ENCODE results near the gene GALK2. TPM values are rescaled to one million over a fixed set of nuclear protein-coding genes. Genes with fewer than 3 reads are reported as not detected.
"Not testable (repeated sequence)": the region's sequence is repeated elsewhere in the genome, so short reads cannot be mapped to it uniquely, and the experiment has no call there.

The GALK2 gene
- total and polyA plus RNA-seq, 5 experiments from 2014 or later: 18.8 to 27.9 (median 21.5) TPM

GRCh38 chr15:49235446-49236124 is 65.5 kb downstream of the GALK2 start:
- Mint-ChIP-seq H3K36me3 (peaks cover 19 to 37% (median 37%) of the 10 kb centered on the region in 3 donors), H3K9me3 (peaks cover 0 to 2% (median 0%) of the 10 kb centered on the region in 9 donors)
- POLR2A ChIA-PET: no interaction called here

GRCh38 chr15:49236869-49237268 is 66.8 kb downstream of the GALK2 start:
- Mint-ChIP-seq H3K27ac (peak overlapping the region in 1 of 10 donors; percentile 14), H3K4me3 (no peak overlapping the region), H3K36me3 (peaks cover 12 to 27% (median 26%) of the 10 kb centered on the region in 3 donors), H3K9me3 (no peaks in the 10 kb centered on the region), H3K4me1 (peaks cover 6 to 17% (median 9%) of the 10 kb centered on the region in 4 donors), H3K27me3 (no peaks in the 10 kb centered on the region)
- DNase-seq (no peak), ATAC-seq (no peak)
- POLR2A ChIA-PET: no interaction called here

More at GRCh38 chr15:49235446-49236124, 65.5 kb downstream of the GALK2 start:
- ATAC-seq (peak; percentile 47 to 53), DNase-seq (peak in 9 of 10 donors; percentile 3 to 66 (median 36))
- H3K27me3 Mint-ChIP-seq: no peaks in the 10 kb centered on the region
- no peak overlapping the region for H3K4me3 Mint-ChIP-seq
- H3K27ac Mint-ChIP-seq: peak overlapping the region in 6 of 10 donors; percentile 19 to 69 (median 50)
- H3K4me1 Mint-ChIP-seq: peaks cover 6 to 17% (median 10%) of the 10 kb centered on the region in 4 donors

- no peak overlapping the region for H3K27ac Mint-ChIP-seq
- POLR2A ChIA-PET: no interaction called here
- peaks cover 4 to 18% (median 16%) of the 10 kb centered on the region in 3 donors for H3K36me3 Mint-ChIP-seq
- no peak for ATAC-seq
- peaks cover 6 to 17% (median 9%) of the 10 kb centered on the region in 4 donors for H3K4me1 Mint-ChIP-seq
- H3K27me3 Mint-ChIP-seq: no peaks in the 10 kb centered on the region
- H3K4me3 Mint-ChIP-seq: no peak overlapping the region
- DNase-seq: no peak
- no peaks in the 10 kb centered on the region for H3K9me3 Mint-ChIP-seq
Observed at GRCh38 chr15:49238342-49238741, 68.3 kb downstream of the GALK2 start.

- POLR2A ChIA-PET: no interaction called here
- DNase-seq: no peak
- Mint-ChIP-seq H3K36me3 (peaks cover under 1 to 14% (median 11%) of the 10 kb centered on the region in 3 donors), H3K4me1 (peaks cover 6 to 15% (median 9%) of the 10 kb centered on the region in 4 donors), H3K27me3 (no peaks in the 10 kb centered on the region), H3K9me3 (no peaks in the 10 kb centered on the region), H3K27ac (no peak overlapping the region), H3K4me3 (no peak overlapping the region)
- no peak for ATAC-seq
Observed at GRCh38 chr15:49239105-49239504, 69.1 kb downstream of the GALK2 start.

- POLR2A ChIA-PET: no interaction called here
- Mint-ChIP-seq H3K4me3 (no peak overlapping the region), H3K27me3 (no peaks in the 10 kb centered on the region)
Observed at GRCh38 chr15:49242820-49243219, 72.8 kb downstream of the GALK2 start.

DNA sequence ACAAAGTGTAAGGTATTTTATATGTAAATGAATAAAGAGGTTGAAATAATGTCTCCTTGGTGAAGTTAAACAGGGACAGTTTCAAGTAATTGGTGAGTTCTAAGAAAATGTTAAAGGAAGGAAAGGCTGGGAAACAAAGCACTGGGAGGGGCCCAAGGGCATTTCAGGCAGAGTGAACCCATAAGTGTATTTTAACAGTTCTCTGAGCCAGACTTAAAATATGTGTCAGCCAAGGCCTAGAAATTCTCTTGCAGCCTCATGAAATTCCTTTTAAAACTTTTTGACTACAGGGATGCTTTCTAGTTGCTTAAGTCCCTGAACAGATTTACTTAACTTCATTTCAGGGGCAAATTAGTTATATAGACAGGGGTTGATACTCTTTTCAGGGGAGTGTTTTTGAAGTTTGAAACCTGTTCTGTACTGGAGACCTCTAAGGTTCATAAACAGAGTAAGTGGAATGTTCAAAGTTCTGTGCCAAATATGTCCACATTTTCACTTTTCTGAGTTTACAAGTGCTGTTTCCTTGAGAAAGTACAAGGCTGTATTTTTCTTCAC is 77.6 kb downstream of the GALK2 start:
- peaks cover 0 to 2% (median 0%) of the 10 kb centered on the region in 4 donors for H3K4me1 Mint-ChIP-seq
- POLR2A ChIA-PET: no interaction called here
- no peaks in the 10 kb centered on the region for H3K27me3 Mint-ChIP-seq
- no peak overlapping the region for H3K27ac Mint-ChIP-seq
- peaks cover 57 to 67% (median 63%) of the 10 kb centered on the region in 3 donors for H3K36me3 Mint-ChIP-seq
- no peak for DNase-seq
- peaks cover 0 to 28% (median 12%) of the 10 kb centered on the region in 9 donors for H3K9me3 Mint-ChIP-seq
- H3K4me3 Mint-ChIP-seq: no peak overlapping the region
- ATAC-seq: no peak

More at GRCh38 chr15:49242820-49243219, 72.8 kb downstream of the GALK2 start:
- Mint-ChIP-seq H3K27ac (no peak overlapping the region), H3K36me3 (peaks cover 33 to 41% (median 35%) of the 10 kb centered on the region in 3 donors), H3K4me1 (peaks cover 0 to 2% (median 0%) of the 10 kb centered on the region in 4 donors), H3K9me3 (peaks cover 0 to 7% (median 0%) of the 10 kb centered on the region in 9 donors)
- no peak for DNase-seq
- ATAC-seq: no peak

GRCh38 chr15:49248291-49248690 is 78.2 kb downstream of the GALK2 start:
- DNase-seq (no peak), ATAC-seq (no peak)
- H3K4me1 Mint-ChIP-seq: peaks cover 0 to 2% (median 0%) of the 10 kb centered on the region in 4 donors
- peaks cover 0 to 28% (median 12%) of the 10 kb centered on the region in 9 donors for H3K9me3 Mint-ChIP-seq
- no peak overlapping the region for H3K27ac Mint-ChIP-seq
- no peak overlapping the region for H3K4me3 Mint-ChIP-seq
- H3K27me3 Mint-ChIP-seq: no peaks in the 10 kb centered on the region
- peaks cover 61 to 68% (median 67%) of the 10 kb centered on the region in 3 donors for H3K36me3 Mint-ChIP-seq
- POLR2A ChIA-PET: no interaction called here

GRCh38 chr15:49255966-49256759 is 86.1 kb downstream of the GALK2 start:
- no peaks in the 10 kb centered on the region for H3K4me1 Mint-ChIP-seq
- H3K27ac Mint-ChIP-seq: no peak overlapping the region
- ATAC-seq: no peak
- H3K9me3 Mint-ChIP-seq: peaks cover 0 to 23% (median 6%) of the 10 kb centered on the region in 9 donors
- POLR2A ChIA-PET: no interaction called here
- DNase-seq: no peak
- no peak overlapping the region for H3K4me3 Mint-ChIP-seq
- peaks cover 18 to 35% (median 20%) of the 10 kb centered on the region in 3 donors for H3K36me3 Mint-ChIP-seq
- no peaks in the 10 kb centered on the region for H3K27me3 Mint-ChIP-seq

GRCh38 chr15:49265117-49265516 is 95.1 kb downstream of the GALK2 start:
- H3K4me1 Mint-ChIP-seq, H3K27ac Mint-ChIP-seq, ATAC-seq, H3K9me3 Mint-ChIP-seq, H3K4me3 Mint-ChIP-seq, DNase-seq, H3K27me3 Mint-ChIP-seq, POLR2A ChIA-PET: not testable (repeated sequence)
- peaks cover 0 to 28% (median 27%) of the 10 kb centered on the region in 3 donors for H3K36me3 Mint-ChIP-seq

GRCh38 chr15:49265911-49266310 is 95.9 kb downstream of the GALK2 start:
- Mint-ChIP-seq H3K9me3 (peaks cover 0 to 7% (median 0%) of the 10 kb centered on the region in 9 donors), H3K36me3 (peaks cover 0 to 34% (median 30%) of the 10 kb centered on the region in 3 donors), H3K4me1 (peaks cover 0 to 5% (median 3%) of the 10 kb centered on the region in 4 donors), H3K4me3 (no peak overlapping the region), H3K27me3 (no peaks in the 10 kb centered on the region), H3K27ac (no peak overlapping the region)
- POLR2A ChIA-PET: no interaction called here
- ATAC-seq (no peak), DNase-seq (no peak)

DNA sequence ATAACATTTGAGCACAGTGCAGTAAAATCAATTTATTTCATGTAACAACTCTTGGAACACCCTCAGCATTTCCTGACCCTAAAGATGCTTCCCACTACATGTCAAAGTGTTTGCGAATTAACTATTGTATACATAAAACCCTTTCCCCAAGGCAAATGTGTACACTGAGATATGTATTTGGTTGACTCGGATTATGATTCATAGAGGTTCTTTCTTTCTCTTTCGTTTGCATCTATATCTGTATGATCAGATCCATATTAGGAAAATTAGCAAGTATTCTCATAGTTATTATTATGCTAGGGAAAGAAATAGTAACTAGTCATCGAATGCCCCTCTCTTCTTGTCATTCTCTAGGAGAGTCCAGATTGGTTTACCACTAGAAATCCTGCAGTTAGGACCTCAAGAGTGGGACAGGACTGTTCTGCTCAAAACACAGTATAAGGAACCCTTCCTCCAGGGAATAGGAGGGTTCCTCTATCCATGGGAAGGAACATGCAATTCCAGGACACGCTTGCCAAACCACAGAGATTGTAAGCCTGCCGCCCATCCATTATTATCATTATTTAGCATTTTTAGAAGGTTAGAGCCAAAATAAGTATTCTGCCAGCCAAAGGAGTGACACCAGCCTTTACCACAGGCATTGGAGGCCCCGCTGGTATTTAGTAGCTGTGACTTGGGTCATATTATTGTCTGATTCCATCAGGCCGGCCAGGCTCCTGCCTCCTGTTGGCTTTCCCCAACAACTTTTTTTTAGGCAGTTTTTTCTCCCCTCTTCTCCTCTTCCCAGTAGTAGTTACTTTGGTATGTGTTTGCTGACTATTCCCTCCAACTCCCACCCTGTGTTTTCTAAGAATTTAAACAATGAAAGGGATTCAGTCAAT is 100.7 kb downstream of the GALK2 start:
- DNase-seq: no peak
- ATAC-seq: no peak
- H3K4me1 Mint-ChIP-seq: peaks cover 0 to 5% (median 3%) of the 10 kb centered on the region in 4 donors
- H3K36me3 Mint-ChIP-seq: peaks cover 0 to 47% (median 24%) of the 10 kb centered on the region in 3 donors
- POLR2A ChIA-PET: no interaction called here
- no peak overlapping the region for H3K4me3 Mint-ChIP-seq
- H3K27me3 Mint-ChIP-seq: no peaks in the 10 kb centered on the region
- peak overlapping the region in 1 of 10 donors; percentile 39 for H3K27ac Mint-ChIP-seq
- peaks cover 0 to 3% (median 0%) of the 10 kb centered on the region in 9 donors for H3K9me3 Mint-ChIP-seq

- POLR2A ChIA-PET: no interaction called here
Observed at GRCh38 chr15:49273734-49274318, 103.8 kb downstream of the GALK2 start.

More at GRCh38 chr15:49273734-49274318, 103.8 kb downstream of the GALK2 start:
- ATAC-seq (no peak), DNase-seq (no peak)
- Mint-ChIP-seq H3K27ac (peak overlapping the region in 3 of 10 donors; percentile 32 to 56 (median 47)), H3K4me1 (peaks cover 0 to 2% (median 0%) of the 10 kb centered on the region in 4 donors), H3K4me3 (no peak overlapping the region), H3K9me3 (no peaks in the 10 kb centered on the region), H3K36me3 (peaks cover 5 to 41% (median 16%) of the 10 kb centered on the region in 3 donors), H3K27me3 (no peaks in the 10 kb centered on the region)
